ENCODE data around the gene PSMC3IP.

Gene PSMC3IP

DNA sequence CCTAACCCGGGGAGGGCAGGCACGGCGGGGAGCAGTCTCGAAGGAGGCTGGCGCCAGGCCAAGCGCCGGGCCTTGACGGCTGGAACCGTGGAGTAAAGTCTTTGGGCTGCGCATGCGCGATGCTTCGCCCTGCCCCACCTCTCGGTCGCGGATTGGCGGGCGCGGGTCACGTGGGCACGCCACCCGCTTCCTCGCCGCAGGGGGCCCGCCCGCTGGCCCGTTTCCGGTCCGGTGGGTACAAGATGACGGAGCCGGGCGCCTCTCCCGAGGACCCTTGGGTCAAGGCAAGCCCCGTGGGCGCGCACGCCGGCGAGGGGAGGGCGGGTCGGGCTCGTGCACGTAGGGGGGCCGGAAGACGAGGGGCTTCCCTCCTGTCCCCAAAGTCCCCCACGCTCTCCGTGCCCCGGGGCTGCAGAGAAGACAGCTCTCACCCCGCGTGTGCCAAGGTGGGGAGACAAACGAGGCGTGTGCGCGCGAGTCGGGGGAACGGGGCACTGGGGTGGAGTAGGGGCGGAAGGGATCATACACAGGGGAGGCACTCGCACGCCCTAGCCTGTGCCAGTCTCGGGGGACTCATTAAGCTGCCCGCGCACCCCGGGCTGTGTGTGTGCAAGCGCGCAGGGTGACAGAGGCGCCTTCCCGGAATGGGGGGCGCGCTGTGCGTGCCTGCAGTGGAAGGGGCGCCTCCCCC is 10.5 kb downstream of the PSMC3IP start, which contains the start of gene MLX:
Gene MLX (plus strand): TSS at position 218 of the 691 bp plus-strand sequence. CDS start 25 bp downstream, at position 243.
- TF ChIP-seq MAX (IDR thresholded peaks at IDR 0.05; ENCODE audit: low read depth, low read length) (peak; percentile 96), CTCF (IDR thresholded peaks at IDR 0.05; ENCODE audit: low read depth, low read length) (no peak), POLR2A (IDR thresholded peaks at IDR 0.05; ENCODE audit: extremely low read depth, insufficient read length) (peak; percentile 46), MYC (IDR thresholded peaks at IDR 0.05; ENCODE audit: low read depth, low read length) (peak; percentile 75)
- peak within 1 kb of the TSS; percentile 92 for H3K4me3 ChIP-seq (ENCODE audit: low read depth, low read length)
- peak; percentile 94 for DNase-seq (ENCODE audit: low read depth)

- DNase-seq (ENCODE audit: low read depth), result no peak
- H3K4me3 ChIP-seq (ENCODE audit: low read depth, low read length), result peak overlapping the region; percentile 25
- TF ChIP-seq MYC (IDR thresholded peaks at IDR 0.05; ENCODE audit: low read depth, low read length) (no peak), POLR2A (IDR thresholded peaks at IDR 0.05; ENCODE audit: extremely low read depth, insufficient read length) (no peak), CTCF (IDR thresholded peaks at IDR 0.05; ENCODE audit: low read depth, low read length) (no peak), MAX (IDR thresholded peaks at IDR 0.05; ENCODE audit: low read depth, low read length) (no peak)
These were observed 11.2 kb downstream of the PSMC3IP start for GRCh38 chr17:42566215-42566882.

GRCh38 chr17:42565523-42566214 is 11.9 kb downstream of the PSMC3IP start:
- H3K4me3 ChIP-seq (ENCODE audit: low read depth, low read length), result no peak overlapping the region
- no peak for TF ChIP-seq CTCF (IDR thresholded peaks at IDR 0.05; ENCODE audit: low read depth, low read length)
- TF ChIP-seq MYC (IDR thresholded peaks at IDR 0.05; ENCODE audit: low read depth, low read length), result no peak
- TF ChIP-seq POLR2A (IDR thresholded peaks at IDR 0.05; ENCODE audit: extremely low read depth, insufficient read length), result no peak
- no peak for TF ChIP-seq MAX (IDR thresholded peaks at IDR 0.05; ENCODE audit: low read depth, low read length)

DNA sequence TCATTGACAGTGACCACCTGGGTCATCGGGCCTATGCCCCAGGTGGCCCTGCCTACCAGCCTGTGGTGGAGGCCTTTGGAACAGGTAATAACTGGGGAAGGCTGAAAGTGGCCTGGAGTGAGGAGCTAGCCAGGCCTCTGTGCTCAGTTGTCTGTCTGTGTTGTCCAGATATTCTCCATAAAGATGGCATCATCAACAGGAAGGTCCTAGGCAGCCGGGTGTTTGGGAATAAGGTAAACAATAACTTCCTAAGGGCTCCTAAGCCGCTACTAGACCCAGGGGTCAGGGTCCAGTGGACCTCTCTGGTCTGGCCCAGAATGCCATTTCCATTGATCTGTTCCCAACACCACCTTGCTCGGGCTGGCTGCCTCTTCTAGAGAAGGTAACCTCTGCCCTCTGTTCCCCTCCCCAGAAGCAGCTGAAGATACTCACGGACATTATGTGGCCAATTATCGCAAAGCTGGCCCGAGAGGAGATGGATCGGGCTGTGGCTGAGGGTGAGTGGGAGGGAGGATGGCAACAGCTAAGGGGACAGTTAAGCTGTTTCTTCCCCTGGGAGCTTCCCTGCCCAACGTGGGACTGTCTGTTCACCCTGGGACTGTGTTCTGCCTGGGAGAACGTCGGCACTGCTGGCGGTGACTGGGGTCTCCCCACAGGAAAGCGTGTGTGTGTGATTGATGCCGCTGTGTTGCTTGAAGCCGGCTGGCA is 12.6 kb downstream of the PSMC3IP start:
- TF ChIP-seq MAX (IDR thresholded peaks at IDR 0.05; ENCODE audit: low read depth, low read length) (no peak), MYC (IDR thresholded peaks at IDR 0.05; ENCODE audit: low read depth, low read length) (no peak), CTCF (IDR thresholded peaks at IDR 0.05; ENCODE audit: low read depth, low read length) (no peak), POLR2A (IDR thresholded peaks at IDR 0.05; ENCODE audit: extremely low read depth, insufficient read length) (no peak)
- DNase-seq (ENCODE audit: low read depth), result no peak
- no peak overlapping the region for H3K4me3 ChIP-seq (ENCODE audit: low read depth, low read length)

More at GRCh38 chr17:42565523-42566214, 11.9 kb downstream of the PSMC3IP start:
- DNase-seq (ENCODE audit: low read depth), result no peak

GRCh38 chr17:42563950-42564349 is 13.6 kb downstream of the PSMC3IP start:
- peak; percentile 43 for DNase-seq (ENCODE audit: low read depth)
- no peak for TF ChIP-seq POLR2A (IDR thresholded peaks at IDR 0.05; ENCODE audit: extremely low read depth, insufficient read length)
- no peak for TF ChIP-seq CTCF (IDR thresholded peaks at IDR 0.05; ENCODE audit: low read depth, low read length)
- no peak for TF ChIP-seq MYC (IDR thresholded peaks at IDR 0.05; ENCODE audit: low read depth, low read length)
- TF ChIP-seq MAX (IDR thresholded peaks at IDR 0.05; ENCODE audit: low read depth, low read length), result no peak
- peak overlapping the region; percentile 94 for H3K4me3 ChIP-seq (ENCODE audit: low read depth, low read length)

Data from NB4 (cell line).